Tibial artery (tissue), 4 donors: Measurements from ENCODE around the gene HRC.
A peak's percentile ranks its signal among the peaks of the same experiment; 100 is the strongest.

Experiments used
- DNase-seq, 2 donors: peaks; one replicate each; pipeline ENCODE4 v3.0.0-alpha.2; 2019
- H3K27ac ChIP-seq, 2 donors: fragments of 200-600 bp; sonication (generic) in 1 of 2; 1 replicate in 1 of 2; 2 replicates in 1 of 2; pipeline ENCODE4 v1.5.1; 2018 to 2019; ENCODE audit warnings: mild to moderate bottlenecking in 1 of 2
- H3K27me3 ChIP-seq, 2 donors: fragments of 200-600 bp; sonication (generic) in 1 of 2; one replicate each; pipeline versions ENCODE4 v1.5.1 to v1.6.0; 2016 to 2019
- H3K36me3 ChIP-seq, 3 donors: fragments of 200-600 bp; sonication (generic) in 2 of 3; one replicate each; pipeline ENCODE4 v1.5.1; 2016 to 2019; ENCODE audit warnings: mild to moderate bottlenecking in 2 of 3
- H3K4me1 ChIP-seq, 4 donors: fragments of 200-600 bp; sonication (generic) in 2 of 4; 1 replicate in 3 of 4; 2 replicates in 1 of 4; pipeline ENCODE4 v1.5.1; 2016 to 2019
- H3K4me3 ChIP-seq, 2 donors: fragments of 200-600 bp; sonication (generic) in 1 of 2; 1 replicate in 1 of 2; 2 replicates in 1 of 2; pipeline ENCODE4 v1.5.1; 2018 to 2019; ENCODE audit warnings: mild to moderate bottlenecking in 2 of 2
- H3K9me3 ChIP-seq, 3 donors: fragments of 200-600 bp; sonication (generic) in 1 of 3; one replicate each; pipeline ENCODE4 v1.5.1; 2016 to 2019
- intact Hi-C: fragments of 100-400 bp; cut with DNase I; formaldehyde crosslinking; loops from one replicate; pipeline ENCODE4 v1.15.0; 2023; ENCODE audit warnings: low total_unique reads
- TF ChIP-seq, protein P1 (sequence below), 2 experiments: fragments of 200-600 bp in 1 of 2; fragments of 450-650 bp in 1 of 2; IDR thresholded peaks; one replicate each; pipeline ENCODE4 v1.5.1; 2017 to 2019; ENCODE audit warnings: antibody characterized with exemption in 2 of 2, mild to moderate bottlenecking in 1 of 2, moderate library complexity in 1 of 2

HRC gene, protein sequence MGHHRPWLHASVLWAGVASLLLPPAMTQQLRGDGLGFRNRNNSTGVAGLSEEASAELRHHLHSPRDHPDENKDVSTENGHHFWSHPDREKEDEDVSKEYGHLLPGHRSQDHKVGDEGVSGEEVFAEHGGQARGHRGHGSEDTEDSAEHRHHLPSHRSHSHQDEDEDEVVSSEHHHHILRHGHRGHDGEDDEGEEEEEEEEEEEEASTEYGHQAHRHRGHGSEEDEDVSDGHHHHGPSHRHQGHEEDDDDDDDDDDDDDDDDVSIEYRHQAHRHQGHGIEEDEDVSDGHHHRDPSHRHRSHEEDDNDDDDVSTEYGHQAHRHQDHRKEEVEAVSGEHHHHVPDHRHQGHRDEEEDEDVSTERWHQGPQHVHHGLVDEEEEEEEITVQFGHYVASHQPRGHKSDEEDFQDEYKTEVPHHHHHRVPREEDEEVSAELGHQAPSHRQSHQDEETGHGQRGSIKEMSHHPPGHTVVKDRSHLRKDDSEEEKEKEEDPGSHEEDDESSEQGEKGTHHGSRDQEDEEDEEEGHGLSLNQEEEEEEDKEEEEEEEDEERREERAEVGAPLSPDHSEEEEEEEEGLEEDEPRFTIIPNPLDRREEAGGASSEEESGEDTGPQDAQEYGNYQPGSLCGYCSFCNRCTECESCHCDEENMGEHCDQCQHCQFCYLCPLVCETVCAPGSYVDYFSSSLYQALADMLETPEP

DNA sequence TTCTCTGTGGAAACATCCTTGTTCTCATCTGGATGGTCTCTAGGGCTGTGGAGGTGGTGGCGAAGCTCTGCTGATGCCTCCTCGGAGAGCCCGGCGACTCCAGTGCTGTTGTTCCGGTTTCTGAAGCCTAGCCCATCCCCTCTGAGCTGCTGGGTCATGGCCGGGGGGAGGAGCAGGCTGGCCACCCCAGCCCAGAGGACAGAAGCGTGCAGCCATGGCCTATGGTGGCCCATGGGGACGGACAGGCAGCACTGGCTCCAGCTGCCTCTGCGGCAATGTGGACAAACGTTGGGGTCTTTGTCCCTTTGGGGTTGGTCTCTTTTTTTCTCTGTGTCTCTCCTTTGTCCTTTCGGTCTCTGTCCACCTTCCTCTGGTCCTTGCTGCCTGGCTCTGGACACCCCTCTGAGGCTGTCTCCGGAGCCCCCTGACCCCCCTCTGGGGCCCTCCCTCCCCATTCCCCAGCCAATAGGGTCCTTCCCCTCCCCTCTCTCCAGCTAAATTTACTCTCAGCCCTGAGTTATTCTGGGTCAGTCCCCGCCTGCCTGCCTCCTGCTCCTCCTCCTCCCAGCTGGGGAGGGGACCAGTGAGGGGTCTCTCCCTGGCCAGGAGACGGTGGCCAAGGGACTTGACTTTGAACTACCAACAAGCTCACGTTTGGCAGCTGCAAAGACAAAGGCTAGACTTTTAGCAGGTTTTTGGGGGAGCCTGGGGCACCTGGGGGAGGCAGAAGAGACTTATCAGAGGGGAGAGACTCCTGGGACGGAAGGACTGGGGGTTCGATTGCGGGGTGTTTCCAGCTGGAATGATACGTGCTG, at the start of gene HRC:
TSS of gene HRC (minus strand) at position 392 of the 815 bp plus-strand sequence. CDS start at position 233, 159 bp downstream.
- intact Hi-C loops = no loop called here
- peaks cover 0 to 53% (median 45%) of the 10 kb centered on the region in 4 donors for H3K4me1 ChIP-seq
- TF ChIP-seq, protein P1, sequence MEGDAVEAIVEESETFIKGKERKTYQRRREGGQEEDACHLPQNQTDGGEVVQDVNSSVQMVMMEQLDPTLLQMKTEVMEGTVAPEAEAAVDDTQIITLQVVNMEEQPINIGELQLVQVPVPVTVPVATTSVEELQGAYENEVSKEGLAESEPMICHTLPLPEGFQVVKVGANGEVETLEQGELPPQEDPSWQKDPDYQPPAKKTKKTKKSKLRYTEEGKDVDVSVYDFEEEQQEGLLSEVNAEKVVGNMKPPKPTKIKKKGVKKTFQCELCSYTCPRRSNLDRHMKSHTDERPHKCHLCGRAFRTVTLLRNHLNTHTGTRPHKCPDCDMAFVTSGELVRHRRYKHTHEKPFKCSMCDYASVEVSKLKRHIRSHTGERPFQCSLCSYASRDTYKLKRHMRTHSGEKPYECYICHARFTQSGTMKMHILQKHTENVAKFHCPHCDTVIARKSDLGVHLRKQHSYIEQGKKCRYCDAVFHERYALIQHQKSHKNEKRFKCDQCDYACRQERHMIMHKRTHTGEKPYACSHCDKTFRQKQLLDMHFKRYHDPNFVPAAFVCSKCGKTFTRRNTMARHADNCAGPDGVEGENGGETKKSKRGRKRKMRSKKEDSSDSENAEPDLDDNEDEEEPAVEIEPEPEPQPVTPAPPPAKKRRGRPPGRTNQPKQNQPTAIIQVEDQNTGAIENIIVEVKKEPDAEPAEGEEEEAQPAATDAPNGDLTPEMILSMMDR (IDR thresholded peaks at IDR 0.05) = no peak
- no peaks in the 10 kb centered on the region for H3K27me3 ChIP-seq
- peak within 1 kb of the TSS; percentile 3 to 32 for H3K4me3 ChIP-seq
- peak within 1 kb of the TSS; percentile 66 to 72 for H3K27ac ChIP-seq
- no peaks in the 10 kb centered on the region for H3K36me3 ChIP-seq
- H3K9me3 ChIP-seq = no peaks in the 10 kb centered on the region
- DNase-seq = peak in 1 of 2 donors; percentile 41

DNA sequence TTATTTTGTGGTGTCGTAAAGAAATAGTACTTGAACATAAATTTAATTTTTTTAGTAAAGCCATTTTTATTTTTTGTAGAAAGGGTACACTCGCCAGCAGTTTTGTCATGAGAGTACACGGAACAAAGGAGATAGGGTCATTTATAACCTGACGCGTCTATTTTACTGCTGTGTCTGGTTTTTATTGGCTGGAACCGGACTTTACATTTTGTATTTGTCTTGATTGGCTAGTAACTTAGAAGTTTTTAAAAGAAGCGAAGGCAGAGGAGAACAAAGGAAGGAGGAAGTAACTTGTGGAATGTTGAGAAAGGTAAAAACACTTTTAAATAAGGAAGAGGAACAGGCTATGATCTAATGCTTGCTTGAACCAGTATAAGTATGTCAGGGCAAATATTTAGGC, 45.8 kb upstream of the HRC start:
- H3K9me3 ChIP-seq = no peaks in the 10 kb centered on the region
- peaks cover 0 to 10% (median 5%) of the 10 kb centered on the region in 4 donors for H3K4me1 ChIP-seq
- peaks cover 26 to 68% (median 39%) of the 10 kb centered on the region in 3 donors for H3K36me3 ChIP-seq
- H3K27me3 ChIP-seq = no peaks in the 10 kb centered on the region
- no peak overlapping the region for H3K27ac ChIP-seq
- TF ChIP-seq, protein P1 (IDR thresholded peaks at IDR 0.05) = no peak
- DNase-seq = no peak
- H3K4me3 ChIP-seq = no peak overlapping the region
- intact Hi-C loops = no loop called here

DNA sequence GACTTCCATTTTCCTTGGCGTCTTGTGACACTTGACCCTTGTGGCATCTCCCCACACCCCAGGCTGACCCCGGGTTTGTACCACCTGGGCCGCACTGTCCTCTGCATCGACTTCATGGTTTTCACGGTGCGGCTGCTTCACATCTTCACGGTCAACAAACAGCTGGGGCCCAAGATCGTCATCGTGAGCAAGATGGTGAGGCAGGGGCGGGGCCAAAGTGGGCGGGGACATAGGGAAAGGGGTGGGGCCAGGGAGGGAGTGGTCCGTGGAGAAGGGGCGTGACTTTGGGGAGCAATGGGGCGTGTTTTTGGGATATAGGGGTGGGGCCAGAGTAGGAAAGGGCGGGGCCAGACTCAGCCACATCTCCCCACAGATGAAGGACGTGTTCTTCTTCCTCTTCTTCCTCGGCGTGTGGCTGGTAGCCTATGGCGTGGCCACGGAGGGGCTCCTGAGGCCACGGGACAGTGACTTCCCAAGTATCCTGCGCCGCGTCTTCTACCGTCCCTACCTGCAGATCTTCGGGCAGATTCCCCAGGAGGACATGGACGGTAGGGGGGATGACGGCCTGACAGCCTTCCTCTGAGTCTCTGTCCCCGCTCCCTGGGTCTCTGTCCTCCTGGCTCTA, 45.2 kb upstream of the HRC start:
- intact Hi-C loops = no loop called here
- TF ChIP-seq, protein P1 (IDR thresholded peaks at IDR 0.05) = no peak
- Histone ChIP-seq H3K4me3 (no peak overlapping the region), H3K27ac (no peak overlapping the region), H3K36me3 (peaks cover 26 to 62% (median 33%) of the 10 kb centered on the region in 3 donors), H3K4me1 (peaks cover 0 to 11% (median 5%) of the 10 kb centered on the region in 4 donors), H3K9me3 (no peaks in the 10 kb centered on the region), H3K27me3 (no peaks in the 10 kb centered on the region)
- DNase-seq = no peak

DNA sequence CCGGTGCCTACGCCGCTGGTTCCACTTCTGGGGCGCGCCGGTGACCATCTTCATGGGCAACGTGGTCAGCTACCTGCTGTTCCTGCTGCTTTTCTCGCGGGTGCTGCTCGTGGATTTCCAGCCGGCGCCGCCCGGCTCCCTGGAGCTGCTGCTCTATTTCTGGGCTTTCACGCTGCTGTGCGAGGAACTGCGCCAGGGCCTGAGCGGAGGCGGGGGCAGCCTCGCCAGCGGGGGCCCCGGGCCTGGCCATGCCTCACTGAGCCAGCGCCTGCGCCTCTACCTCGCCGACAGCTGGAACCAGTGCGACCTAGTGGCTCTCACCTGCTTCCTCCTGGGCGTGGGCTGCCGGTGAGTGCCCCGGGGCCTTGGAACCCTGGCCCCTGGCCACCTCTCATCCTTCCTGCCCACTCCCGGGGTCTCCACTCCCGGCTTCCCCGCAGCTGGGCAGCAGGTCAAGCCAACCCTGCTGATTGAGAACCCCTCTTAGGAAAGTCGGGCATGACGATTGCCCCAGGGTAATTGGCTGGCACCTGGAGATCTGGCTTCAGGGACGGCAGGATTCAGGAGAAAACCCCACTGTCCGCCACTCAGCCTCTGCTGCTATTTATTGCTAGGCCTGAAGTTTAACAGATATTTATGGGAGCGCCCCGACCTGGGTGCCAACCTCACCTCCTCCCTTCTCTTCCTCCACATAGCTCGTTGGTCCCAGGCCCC, 41.5 kb upstream of the HRC start:
- TF ChIP-seq, protein P1 (IDR thresholded peaks at IDR 0.05) = no peak
- H3K4me3 ChIP-seq = peak overlapping the region; percentile 19 to 31
- no peaks in the 10 kb centered on the region for H3K27me3 ChIP-seq
- peak in 1 of 2 donors; percentile 73 for DNase-seq
- H3K9me3 ChIP-seq = no peaks in the 10 kb centered on the region
- intact Hi-C loops = loop anchor here (5.0 kb wide), 2 partner anchors 49 to 99 kb away; no protein-coding TSS in a partner anchor
- H3K4me1 ChIP-seq = peaks cover 0 to 11% (median 5%) of the 10 kb centered on the region in 4 donors
- H3K27ac ChIP-seq = peak overlapping the region; percentile 2 to 61
- peaks cover 16 to 54% (median 30%) of the 10 kb centered on the region in 3 donors for H3K36me3 ChIP-seq
